ENCODE measurements around the gene HGFAC.

Gene HGFAC

DNA sequence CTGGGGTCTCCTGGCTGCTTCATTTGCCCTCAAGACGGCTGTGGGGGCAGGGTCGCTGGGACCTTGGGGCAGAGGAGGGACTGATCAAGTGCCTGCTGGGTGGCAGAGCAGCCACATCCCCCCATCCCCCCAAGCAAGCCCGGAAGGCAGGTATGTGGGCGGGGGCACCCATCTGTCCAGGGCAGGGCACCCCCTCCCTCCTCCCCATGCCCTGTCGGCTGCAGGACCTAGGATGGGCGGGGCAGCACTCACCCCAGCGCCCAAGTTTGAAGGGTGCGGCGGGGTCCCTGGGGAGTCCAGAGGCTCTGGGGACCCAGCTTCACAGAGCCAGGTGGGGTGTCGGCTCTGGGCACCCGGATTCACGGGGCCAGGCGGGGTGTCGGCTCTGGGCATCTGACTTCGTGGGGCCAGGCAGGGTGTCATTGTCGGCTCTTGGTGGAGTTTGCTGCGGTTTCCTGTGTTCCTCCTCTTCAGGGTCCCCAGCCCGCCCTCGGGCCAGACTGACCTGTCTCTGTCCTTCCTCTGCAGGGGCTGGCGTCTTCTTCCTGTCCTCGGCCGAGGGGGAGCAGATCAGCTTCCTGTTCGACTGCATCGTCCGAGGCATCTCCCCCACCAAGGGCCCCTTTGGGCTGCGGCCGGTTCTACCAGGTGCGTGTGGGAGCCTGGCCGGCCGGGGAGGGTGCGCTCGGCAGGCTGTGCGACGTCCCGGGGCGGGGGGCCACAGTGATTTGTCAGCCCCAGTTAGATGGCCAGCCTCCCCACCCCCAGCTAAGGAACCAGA is 43.4 kb downstream of the HGFAC start:
- no peak for DNase-seq (ENCODE audit: low spot score)
- no peak for FAIRE-seq

GRCh38 chr4:3485886-3486540 is 44.2 kb downstream of the HGFAC start:
- FAIRE-seq (no peak), DNase-seq (ENCODE audit: low spot score) (no peak)

- no peak for FAIRE-seq
- DNase-seq (ENCODE audit: low spot score) = no peak
These were observed 45.1 kb downstream of the HGFAC start for GRCh38 chr4:3486541-3487540.

GRCh38 chr4:3487861-3488260 is 46.1 kb downstream of the HGFAC start:
- FAIRE-seq (no peak), DNase-seq (ENCODE audit: low spot score) (no peak)

GRCh38 chr4:3488820-3489219 is 47.1 kb downstream of the HGFAC start:
- DNase-seq (ENCODE audit: low spot score) (no peak), FAIRE-seq (no peak)

DNA sequence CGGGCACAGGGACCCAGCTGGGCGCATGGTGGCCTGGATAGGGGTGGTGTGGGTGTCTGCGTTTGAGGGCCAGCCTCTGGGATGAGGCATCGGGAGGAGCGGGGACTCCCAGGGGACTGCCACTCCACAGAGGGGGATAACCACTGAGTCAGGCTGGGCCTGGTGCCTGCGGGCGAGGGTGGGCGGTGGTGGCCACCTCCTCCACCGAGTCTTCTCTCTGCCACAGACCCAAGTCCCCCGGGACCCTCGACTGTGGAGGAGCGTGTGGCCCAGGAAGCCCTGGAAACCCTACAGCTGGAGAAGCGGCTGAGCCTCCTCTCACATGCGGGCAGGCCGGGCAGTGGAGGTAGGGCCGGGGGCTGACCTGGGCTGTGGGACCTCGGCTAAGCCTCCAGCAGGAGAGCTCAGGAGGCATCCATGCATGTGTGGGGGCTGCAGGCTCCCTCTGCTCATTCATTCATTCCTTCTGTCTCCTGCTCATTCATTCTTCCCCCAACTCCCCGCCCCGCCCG is 47.7 kb downstream of the HGFAC start:
- DNase-seq (ENCODE audit: low spot score) (no peak), FAIRE-seq (no peak)

GRCh38 chr4:3491681-3492405 is 50.1 kb downstream of the HGFAC start:
- DNase-seq (ENCODE audit: low spot score) (no peak), FAIRE-seq (no peak)

GRCh38 chr4:3492741-3493719 is 51.3 kb downstream of the HGFAC start:
- no peak for FAIRE-seq

DNA sequence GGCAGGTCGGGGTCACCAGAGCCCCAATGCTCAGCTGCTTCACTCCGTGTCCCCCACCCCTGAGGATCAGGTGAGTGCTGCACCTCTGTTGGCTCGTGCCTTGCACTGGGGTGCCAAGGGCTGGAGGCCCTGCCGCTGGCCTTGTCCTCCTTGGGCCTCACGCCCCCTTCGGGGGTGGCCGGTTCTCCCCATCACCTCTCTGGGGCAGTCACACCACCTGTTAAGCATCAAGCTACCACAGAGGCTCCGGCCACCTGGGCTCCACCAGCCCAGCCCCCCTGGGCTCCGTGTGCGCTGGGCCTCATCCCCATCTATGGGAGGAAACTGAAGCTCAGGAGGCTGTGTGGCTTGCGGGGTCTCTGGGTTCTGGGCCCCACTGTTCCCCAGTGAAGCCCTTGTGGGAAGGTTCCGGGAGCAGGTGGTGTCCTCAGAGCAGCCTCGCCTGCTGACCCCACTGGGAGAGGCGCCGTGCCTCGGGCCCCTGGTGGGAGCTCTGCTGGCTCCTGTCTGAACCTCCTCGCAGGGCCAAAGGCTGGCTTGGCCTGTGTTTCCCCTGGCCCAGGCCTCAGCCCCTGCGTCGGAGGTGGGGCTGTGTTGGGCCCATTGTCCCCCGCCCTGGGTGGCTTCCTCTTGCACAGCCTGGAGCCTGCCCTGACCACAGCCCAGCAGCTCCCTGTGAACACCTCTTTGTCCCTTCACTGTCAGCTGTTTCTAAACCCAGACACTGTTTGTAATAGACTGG is 52.1 kb downstream of the HGFAC start:
- FAIRE-seq (no peak), DNase-seq (ENCODE audit: low spot score) (no peak)

More at GRCh38 chr4:3492741-3493719, 51.3 kb downstream of the HGFAC start:
- DNase-seq (ENCODE audit: low spot score) = no peak

DNA sequence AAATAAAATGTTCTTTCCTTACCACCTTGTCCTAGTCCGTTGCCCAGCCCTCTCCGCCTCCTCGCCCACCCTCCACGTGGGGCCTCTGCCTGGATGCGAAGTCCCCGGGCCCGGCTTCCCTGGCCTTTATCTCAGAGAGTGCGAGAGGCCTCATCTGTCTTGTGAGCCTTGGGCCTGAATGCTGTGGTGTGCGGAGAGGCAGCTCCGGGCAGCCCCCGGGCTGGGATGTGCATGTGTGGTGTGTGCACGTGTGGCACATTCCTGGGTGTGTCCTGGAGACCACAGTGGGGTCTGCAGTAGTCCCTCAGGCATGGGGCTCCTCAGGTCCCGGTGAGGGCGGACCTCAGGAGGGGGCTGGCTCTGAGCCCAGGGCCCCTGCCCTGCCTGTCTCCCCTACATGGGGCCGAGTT is 52.7 kb downstream of the HGFAC start:
- DNase-seq (ENCODE audit: low spot score) = no peak
- FAIRE-seq = no peak

DNA sequence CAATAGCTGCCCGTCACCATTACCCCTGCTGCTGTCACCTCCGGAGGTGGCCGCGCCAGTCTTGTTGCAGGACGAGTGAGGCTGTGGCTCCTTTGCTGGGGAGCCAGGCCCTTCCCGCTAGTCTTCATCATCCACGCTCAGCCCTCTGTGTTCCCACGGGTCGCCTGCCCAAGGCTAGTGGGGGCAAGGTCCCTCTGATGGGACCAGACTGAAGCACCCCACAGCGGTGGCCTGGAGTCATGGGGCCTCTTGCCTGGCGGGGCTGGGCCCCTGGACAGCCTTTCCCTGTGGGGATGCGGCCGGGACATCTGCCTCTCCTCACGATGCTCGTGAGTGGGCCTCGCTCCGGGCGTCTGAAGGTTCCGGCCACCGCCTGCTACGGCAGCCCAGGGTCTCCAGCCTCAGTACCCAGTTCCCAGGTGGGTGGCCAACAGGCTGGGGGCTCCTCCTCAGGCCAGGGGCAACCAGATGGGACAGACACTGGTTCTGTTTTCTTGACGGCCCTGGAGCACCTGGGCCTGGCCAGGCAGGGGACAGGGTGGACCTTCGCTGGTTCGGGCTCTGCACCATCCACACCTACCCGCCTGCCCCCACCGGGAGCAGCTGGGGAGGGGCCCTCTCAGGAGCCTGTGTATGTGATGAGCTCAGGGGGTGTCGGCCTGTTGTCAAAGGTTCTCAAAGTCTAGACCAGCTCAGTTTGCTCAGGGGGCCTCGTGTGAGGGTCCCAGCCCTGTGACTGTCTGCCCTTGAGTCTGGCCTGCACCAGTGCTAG is 53.6 kb downstream of the HGFAC start:
- FAIRE-seq = no peak

DNA sequence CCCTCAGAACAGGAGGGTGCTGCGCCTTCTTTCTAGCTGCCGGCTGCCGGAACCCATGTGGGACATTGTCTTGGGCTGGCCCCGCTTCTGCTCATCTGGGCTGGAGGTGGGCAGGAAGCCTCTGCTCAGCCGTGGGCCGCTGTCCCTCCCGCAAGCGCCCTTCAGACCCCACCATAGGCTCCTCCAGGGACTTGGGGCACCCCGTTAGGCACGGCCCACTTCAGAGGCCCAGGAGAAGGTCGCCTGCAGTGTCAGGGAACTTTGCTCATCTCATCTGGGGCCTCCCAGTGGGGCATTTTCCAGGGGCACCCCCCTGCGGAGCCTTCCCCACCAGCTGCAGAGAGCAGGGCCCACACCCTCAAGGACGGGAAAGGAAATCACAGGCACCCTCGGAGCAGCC is 54.3 kb downstream of the HGFAC start:
- FAIRE-seq = no peak
- no peak for DNase-seq (ENCODE audit: low spot score)

More for the DNA sequence above, 53.6 kb downstream of the HGFAC start:
- DNase-seq (ENCODE audit: low spot score) = no peak

DNA sequence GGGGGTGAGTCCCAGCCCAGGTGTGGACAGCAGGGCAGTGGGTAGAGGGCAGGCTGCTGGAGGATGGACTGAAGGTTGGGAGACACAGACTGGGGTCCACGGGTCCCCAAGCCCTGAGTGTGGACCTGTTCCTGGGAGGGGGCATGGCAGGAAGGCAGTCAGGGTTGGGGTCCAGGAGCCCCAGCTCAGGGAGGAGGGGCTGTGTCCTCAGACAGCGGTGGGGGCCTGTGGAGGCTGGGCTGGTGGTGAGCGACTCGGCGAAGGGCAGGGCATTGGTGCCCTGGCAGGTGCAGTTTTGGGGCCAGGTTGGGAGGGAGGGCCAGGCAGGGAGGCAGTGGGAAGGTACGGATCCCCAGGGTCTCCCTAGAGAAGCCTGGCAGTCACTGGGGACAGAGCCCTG is 55.3 kb downstream of the HGFAC start:
- DNase-seq (ENCODE audit: low spot score) (no peak), FAIRE-seq (no peak)

- FAIRE-seq (no peak), DNase-seq (ENCODE audit: low spot score) (no peak)
These were observed 56.0 kb downstream of the HGFAC start for GRCh38 chr4:3497523-3498389.

GRCh38 chr4:3498407-3498806 is 56.6 kb downstream of the HGFAC start:
- no peak for FAIRE-seq
- DNase-seq (ENCODE audit: low spot score) = no peak
